Stimulated activated naive CD8-positive, alpha-beta T cell treated with anti-CD3 and anti-CD28 coated beads, Interleukin-15, amount 100 ng/mL, for 72 hours (primary cell): ENCODE measurements around the gene C1QTNF6.
"Not testable (repeated sequence)": the region's sequence is repeated elsewhere in the genome, so short reads cannot be mapped to it uniquely, and the experiment has no call there.

ENCODE experiments used
- ATAC-seq: fragments of 150-1000 bp; cut with Tn5 transposase; 2 replicates; pipeline ENCODE4 v1.10.0; 2021; ENCODE audit warnings: mild to moderate bottlenecking, moderate library complexity
- DNase-seq, 2 donors: peaks; one replicate each; pipeline ENCODE4 v3.0.0; 2021 to 2022
- H3K27ac Mint-ChIP-seq, 2 donors: one replicate each; pipeline ENCODE4 v1.8.0; 2022; ENCODE audit warnings: mild to moderate bottlenecking in 2 of 2, mixed read lengths in 2 of 2, moderate library complexity in 2 of 2
- H3K27me3 Mint-ChIP-seq: one replicate; pipeline ENCODE4 v1.8.0; 2022; ENCODE audit warnings: mixed read lengths
- H3K4me1 Mint-ChIP-seq: one replicate; pipeline ENCODE4 v1.8.0; 2022; ENCODE audit warnings: mild to moderate bottlenecking, mixed read lengths
- H3K4me3 Mint-ChIP-seq, 2 donors: one replicate each; pipeline ENCODE4 v1.8.0; 2022; ENCODE audit warnings: mild to moderate bottlenecking in 2 of 2, mixed read lengths in 2 of 2, moderate library complexity in 1 of 2
- H3K9me3 Mint-ChIP-seq, 2 donors: one replicate each; pipeline ENCODE4 v1.8.0; 2022; ENCODE audit warnings: mixed read lengths in 2 of 2

Gene C1QTNF6

DNA sequence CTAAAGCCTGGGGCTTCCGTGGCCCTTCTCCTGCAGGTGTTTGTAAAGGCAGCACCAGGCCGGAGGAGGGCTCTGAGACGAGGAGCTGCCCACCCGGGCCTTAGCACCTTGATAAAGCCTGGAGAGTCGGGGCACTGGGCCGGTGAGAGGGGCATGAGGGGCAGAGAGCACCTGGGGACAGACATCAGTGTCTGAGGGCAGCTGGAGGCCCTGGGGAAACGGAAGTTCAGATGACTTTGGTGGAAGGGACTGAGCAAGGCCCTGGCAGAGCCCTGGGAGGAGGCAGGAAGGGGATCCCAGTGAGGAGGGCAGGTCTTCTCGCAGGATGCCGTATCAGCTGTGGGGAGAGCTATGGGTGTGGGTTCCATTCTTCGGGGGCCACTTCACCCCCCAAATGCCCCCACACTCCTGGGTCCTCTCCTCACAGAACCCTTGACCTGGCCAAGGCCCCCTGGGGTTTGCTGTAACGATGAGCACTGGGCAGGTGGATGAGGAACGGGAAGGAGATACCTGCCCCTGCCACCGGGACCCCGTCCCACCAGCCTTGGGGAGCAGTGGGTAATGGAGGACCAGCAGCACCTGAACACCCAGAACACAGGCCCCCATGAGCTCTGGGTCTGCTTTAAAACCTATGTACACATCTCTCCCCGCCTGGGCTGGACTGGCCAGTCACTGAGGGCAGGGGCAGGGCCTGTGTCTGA, 7.4 kb downstream of the C1QTNF6 start:
- peaks cover 69% of the 10 kb centered on the region for H3K4me1 Mint-ChIP-seq
- DNase-seq (no peak), ATAC-seq (no peak)
- H3K27me3 Mint-ChIP-seq = no peaks in the 10 kb centered on the region
- H3K27ac Mint-ChIP-seq = no peak overlapping the region
- H3K9me3 Mint-ChIP-seq = no peaks in the 10 kb centered on the region
- no peak overlapping the region for H3K4me3 Mint-ChIP-seq

- Mint-ChIP-seq H3K9me3 (no peaks in the 10 kb centered on the region), H3K4me3 (no peak overlapping the region), H3K27me3 (no peaks in the 10 kb centered on the region), H3K27ac (no peak overlapping the region), H3K4me1 (peaks cover 63% of the 10 kb centered on the region)
- DNase-seq (no peak), ATAC-seq (no peak)
Measured at GRCh38 chr22:37179622-37180420, 8.2 kb downstream of the C1QTNF6 start.

GRCh38 chr22:37179126-37179470, 8.9 kb downstream of the C1QTNF6 start:
- ATAC-seq = no peak
- Mint-ChIP-seq H3K27me3 (no peaks in the 10 kb centered on the region), H3K9me3 (no peaks in the 10 kb centered on the region), H3K4me1 (peaks cover 56% of the 10 kb centered on the region), H3K4me3 (no peak overlapping the region), H3K27ac (no peak overlapping the region)
- DNase-seq = no peak

- Mint-ChIP-seq H3K27ac (no peak overlapping the region), H3K27me3 (no peaks in the 10 kb centered on the region), H3K4me1 (peaks cover 50% of the 10 kb centered on the region), H3K9me3 (no peaks in the 10 kb centered on the region), H3K4me3 (no peak overlapping the region)
- DNase-seq = no peak
- no peak for ATAC-seq
Measured at GRCh38 chr22:37178350-37179125, 9.5 kb downstream of the C1QTNF6 start.

DNA sequence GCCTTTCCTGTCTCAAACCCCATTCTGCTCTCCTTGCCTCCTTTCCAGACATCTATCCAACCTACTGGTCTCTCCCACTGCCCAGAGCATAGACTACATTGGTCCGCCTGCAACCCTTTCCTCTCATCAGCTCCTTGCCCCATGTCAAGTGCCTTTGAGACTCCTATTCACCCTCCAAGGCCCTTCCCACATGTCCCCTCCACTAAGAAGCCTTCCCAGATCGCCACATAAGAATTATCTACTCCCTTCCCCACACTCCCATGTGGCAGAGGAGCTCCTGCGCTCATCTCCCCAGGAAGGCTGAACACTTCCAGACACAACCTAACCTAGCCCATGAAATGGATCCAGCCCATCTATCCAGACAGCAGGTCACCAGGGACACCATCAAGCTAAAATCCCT, 10.3 kb downstream of the C1QTNF6 start:
- H3K4me1 Mint-ChIP-seq = peaks cover 43% of the 10 kb centered on the region
- peak overlapping the region; percentile 14 to 73 for H3K27ac Mint-ChIP-seq
- no peak overlapping the region for H3K4me3 Mint-ChIP-seq
- H3K9me3 Mint-ChIP-seq = no peaks in the 10 kb centered on the region
- no peak for DNase-seq
- no peaks in the 10 kb centered on the region for H3K27me3 Mint-ChIP-seq
- ATAC-seq = no peak

DNA sequence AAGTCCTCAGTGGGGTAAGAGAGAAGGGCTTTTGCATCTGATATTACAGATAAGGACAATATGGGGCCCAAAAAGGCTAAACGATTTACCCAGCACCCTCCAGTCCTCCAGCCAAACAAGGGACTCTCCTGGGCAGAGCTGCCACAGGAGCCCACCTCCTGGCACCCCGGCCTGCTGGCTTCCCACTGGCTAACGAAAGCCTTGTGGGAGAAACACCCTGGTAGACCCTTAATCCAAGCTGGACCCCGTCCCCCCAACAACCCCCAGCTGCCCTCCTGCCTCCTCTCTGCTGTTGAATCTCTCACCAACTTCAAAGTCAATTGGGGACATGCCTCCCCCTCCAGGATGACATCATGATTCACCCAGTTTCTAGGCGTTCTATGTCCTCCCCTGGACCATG, 10.8 kb downstream of the C1QTNF6 start:
- no peak overlapping the region for H3K4me3 Mint-ChIP-seq
- H3K9me3 Mint-ChIP-seq = no peaks in the 10 kb centered on the region
- DNase-seq (no peak), ATAC-seq (no peak)
- H3K4me1 Mint-ChIP-seq = peaks cover 42% of the 10 kb centered on the region
- no peaks in the 10 kb centered on the region for H3K27me3 Mint-ChIP-seq
- peak overlapping the region in 1 of 2 donors; percentile 14 for H3K27ac Mint-ChIP-seq

DNA sequence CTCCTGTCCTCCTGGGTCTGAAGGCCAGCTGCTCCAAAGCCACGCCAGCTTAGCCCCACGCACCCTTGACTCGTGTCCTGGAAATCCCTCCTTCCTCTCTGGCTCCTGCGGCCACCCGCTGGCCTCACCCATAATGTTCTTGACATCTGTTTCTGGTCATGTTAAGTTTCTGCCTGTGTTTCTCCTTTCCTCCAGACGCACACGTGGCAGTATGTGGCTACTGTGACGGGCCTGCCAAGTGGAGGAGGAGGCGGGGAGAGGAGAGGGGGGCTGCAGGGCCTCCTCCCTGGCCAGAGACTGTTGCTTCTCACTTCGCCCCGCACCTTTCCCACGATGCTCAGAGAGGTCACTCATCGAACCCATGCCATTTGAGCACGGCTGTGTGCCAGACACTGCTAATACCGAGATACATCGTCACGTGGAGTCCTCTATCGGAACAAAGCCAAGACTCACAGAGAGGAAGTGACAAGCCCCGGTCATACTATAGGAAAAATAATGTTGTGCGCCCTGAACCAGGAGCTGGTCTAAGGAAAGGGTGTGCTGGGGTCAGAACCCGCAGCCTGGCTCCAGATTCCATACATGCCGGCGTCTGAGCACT, 11.5 kb downstream of the C1QTNF6 start:
- no peak for DNase-seq
- Mint-ChIP-seq H3K4me3 (peak overlapping the region; percentile 40 to 47), H3K9me3 (no peaks in the 10 kb centered on the region), H3K27me3 (no peaks in the 10 kb centered on the region), H3K4me1 (peaks cover 36% of the 10 kb centered on the region), H3K27ac (peak overlapping the region in 1 of 2 donors; percentile 83)
- ATAC-seq = peak; percentile 62

GRCh38 chr22:37175414-37176281, 12.4 kb downstream of the C1QTNF6 start:
- no peak for DNase-seq
- Mint-ChIP-seq H3K9me3 (no peaks in the 10 kb centered on the region), H3K27me3 (no peaks in the 10 kb centered on the region), H3K27ac (peak overlapping the region in 1 of 2 donors; percentile 48), H3K4me1 (peaks cover 42% of the 10 kb centered on the region), H3K4me3 (no peak overlapping the region)
- no peak for ATAC-seq

DNA sequence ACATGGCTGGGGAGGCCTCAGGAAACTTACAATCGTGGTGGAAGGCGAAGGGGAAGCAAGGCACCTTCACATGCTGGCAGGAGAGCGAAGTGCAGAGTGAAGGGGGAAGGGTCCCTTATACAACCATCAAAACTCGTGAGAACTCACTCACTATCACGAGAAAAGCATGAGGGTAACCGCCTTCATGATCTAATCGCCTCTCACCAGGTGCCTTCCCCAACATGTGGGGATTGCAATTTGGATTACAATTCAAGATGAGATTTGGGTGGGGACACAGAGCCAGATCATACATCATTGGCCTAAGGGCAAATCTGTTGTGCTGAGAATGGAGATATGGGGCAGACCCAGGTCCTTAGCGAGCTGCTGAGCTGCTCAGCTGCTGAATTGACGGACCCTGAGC, 13.1 kb downstream of the C1QTNF6 start:
- DNase-seq (no peak), ATAC-seq (no peak)
- Mint-ChIP-seq H3K4me3 (no peak overlapping the region), H3K27ac (peak overlapping the region in 1 of 2 donors; percentile 5), H3K9me3 (no peaks in the 10 kb centered on the region), H3K4me1 (peaks cover 42% of the 10 kb centered on the region), H3K27me3 (no peaks in the 10 kb centered on the region)

DNA sequence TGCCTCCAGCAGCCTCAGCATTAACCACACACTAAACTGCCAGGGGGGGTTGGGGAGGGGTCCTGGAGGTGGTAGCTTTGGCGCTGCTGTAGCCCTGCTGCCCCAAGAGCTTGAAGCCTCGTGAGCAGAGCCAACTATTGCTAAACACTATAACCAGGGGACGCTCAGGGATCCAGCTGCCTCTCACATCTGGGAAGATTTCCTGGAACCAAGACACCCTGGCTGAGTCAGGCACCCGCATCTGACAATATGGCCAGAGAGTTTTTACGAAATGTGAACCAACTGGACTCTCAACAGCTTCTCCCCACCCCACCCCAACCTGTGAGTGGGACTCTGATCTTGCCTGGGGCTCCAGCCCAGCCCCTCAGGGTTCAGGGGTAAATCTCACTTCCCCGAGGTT, 14.3 kb downstream of the C1QTNF6 start:
- Mint-ChIP-seq H3K27me3 (no peaks in the 10 kb centered on the region), H3K4me1 (peaks cover 54% of the 10 kb centered on the region), H3K4me3 (no peak overlapping the region), H3K9me3 (no peaks in the 10 kb centered on the region), H3K27ac (no peak overlapping the region)
- ATAC-seq = no peak
- DNase-seq = no peak

DNA sequence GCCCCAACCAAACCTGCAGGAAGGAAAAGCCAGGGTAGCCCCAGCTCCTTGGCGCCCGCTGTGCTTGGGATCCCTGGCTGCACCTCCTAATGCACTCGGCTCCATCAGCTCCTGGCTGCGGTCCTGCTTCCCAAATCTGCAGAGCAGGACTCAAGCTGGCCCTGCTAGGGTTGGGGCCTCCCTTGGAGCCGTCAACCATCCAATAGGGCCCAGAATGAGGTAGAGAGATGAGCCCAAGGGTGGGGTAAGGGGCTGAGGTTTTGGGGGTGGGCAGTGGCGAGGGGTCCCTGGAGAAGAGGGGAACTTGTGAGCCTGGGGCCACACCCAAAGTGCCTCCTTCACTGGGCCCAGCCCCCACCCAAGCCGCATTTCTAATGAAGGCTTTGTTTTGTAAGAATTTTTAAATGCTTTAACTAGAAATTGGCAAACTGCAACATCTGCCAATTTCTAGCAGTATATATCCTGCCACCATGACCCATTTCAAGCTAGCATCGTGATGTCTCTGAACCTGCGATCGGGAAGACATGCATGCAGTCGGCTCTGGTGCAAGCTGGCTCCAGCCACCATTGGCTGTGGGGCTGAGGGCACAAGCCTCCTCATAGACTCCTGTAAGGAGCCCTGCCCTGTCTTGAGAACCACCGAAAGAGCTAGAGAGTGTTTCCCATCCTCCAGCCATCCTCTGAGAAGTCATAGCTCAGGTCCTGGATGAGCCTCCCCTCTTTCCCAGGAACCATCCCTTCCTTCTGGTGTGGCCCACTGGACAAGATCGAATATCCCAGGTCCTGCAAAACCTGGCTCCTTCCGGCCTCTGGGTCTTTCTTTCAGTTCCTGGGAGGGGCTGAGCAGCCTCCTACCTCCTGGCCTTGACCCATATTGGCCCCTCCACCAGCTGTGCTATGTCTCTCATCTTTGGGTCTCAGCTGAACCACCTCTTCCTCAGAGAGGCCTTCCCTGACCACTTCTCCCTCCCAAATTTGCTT, 15.5 kb downstream of the C1QTNF6 start:
- ATAC-seq = no peak
- Mint-ChIP-seq H3K9me3 (no peaks in the 10 kb centered on the region), H3K27ac (no peak overlapping the region), H3K4me3 (no peak overlapping the region), H3K27me3 (no peaks in the 10 kb centered on the region), H3K4me1 (peaks cover 58% of the 10 kb centered on the region)
- DNase-seq = no peak

GRCh38 chr22:37171662-37172061, 16.4 kb downstream of the C1QTNF6 start:
- H3K4me1 Mint-ChIP-seq = peaks cover 58% of the 10 kb centered on the region
- DNase-seq (no peak), ATAC-seq (no peak)
- H3K4me3 Mint-ChIP-seq = no peak overlapping the region
- H3K27ac Mint-ChIP-seq = no peak overlapping the region
- H3K9me3 Mint-ChIP-seq = no peaks in the 10 kb centered on the region
- H3K27me3 Mint-ChIP-seq = no peaks in the 10 kb centered on the region

DNA sequence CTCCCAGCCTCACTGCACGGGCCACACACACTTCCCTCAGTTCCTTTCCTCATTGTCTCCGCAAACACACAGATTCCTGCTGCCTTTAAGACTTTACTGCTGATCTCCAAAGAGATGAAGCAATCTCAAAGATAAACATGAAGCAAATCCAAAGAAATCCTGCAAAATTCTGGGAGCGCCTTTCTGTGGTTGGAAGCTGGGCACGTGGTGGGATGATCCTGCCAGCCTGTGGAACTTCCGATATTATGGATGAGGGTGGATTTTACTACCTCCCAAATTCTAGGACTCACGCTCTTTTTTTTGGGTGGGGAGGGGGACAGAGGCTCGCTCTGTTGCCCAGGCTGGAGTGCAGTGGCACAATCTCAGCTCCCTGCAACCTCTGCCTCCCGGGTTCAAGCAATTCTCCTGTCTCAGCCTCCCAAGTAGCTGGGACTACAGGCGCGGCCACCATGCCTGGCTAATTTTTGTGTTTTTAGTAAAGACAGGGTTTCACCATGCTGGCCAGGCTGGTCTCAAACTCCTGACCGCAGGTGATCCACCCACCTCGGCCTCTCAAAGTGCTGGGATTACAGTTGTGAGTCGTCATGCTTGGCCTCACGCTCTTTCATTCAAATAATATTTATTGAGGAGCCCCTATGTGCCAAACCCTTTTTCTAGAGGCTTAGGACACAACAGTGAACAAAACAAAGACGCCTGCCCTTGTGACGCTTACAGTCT, 17.2 kb downstream of the C1QTNF6 start:
- not testable (repeated sequence) for ATAC-seq, H3K27me3 Mint-ChIP-seq, H3K4me3 Mint-ChIP-seq, H3K9me3 Mint-ChIP-seq, H3K27ac Mint-ChIP-seq, DNase-seq
- H3K4me1 Mint-ChIP-seq = peaks cover 58% of the 10 kb centered on the region
